Glutamatergic neuron (in vitro differentiated cells): ENCODE data around the gene PRKAG2. TPM values are rescaled to one million over a fixed set of nuclear protein-coding genes. Genes with fewer than 3 reads are reported as not detected.

Experiments
- DNase-seq: peaks from one replicate; pipeline ENCODE4 v3.0.0; 2022
- H3K27ac Mint-ChIP-seq: one replicate; pipeline ENCODE4 v1.8.0; 2020; ENCODE audit warnings: mild to moderate bottlenecking, mixed read lengths, inconsistent platforms; ENCODE audit not compliant: unreplicated experiment
- H3K27me3 Mint-ChIP-seq: one replicate; pipeline ENCODE4 v1.8.0; 2020; ENCODE audit warnings: mild to moderate bottlenecking, moderate library complexity, mixed read lengths, inconsistent platforms; ENCODE audit not compliant: unreplicated experiment
- H3K36me3 Mint-ChIP-seq: one replicate; pipeline ENCODE4 v1.8.0; 2020; ENCODE audit warnings: mild to moderate bottlenecking, mixed read lengths, inconsistent platforms; ENCODE audit not compliant: unreplicated experiment
- H3K4me1 Mint-ChIP-seq: one replicate; pipeline ENCODE4 v1.8.0; 2020; ENCODE audit warnings: mild to moderate bottlenecking, low read depth, mixed read lengths, inconsistent platforms; ENCODE audit not compliant: unreplicated experiment
- H3K4me3 Mint-ChIP-seq: one replicate; pipeline ENCODE4 v1.8.0; 2020; ENCODE audit warnings: mild to moderate bottlenecking, mixed read lengths, inconsistent platforms; ENCODE audit not compliant: unreplicated experiment
- H3K9me3 Mint-ChIP-seq: one replicate; pipeline ENCODE4 v1.8.0; 2020; ENCODE audit warnings: mild to moderate bottlenecking, moderate library complexity, mixed read lengths, inconsistent platforms; ENCODE audit not compliant: unreplicated experiment
- total RNA-seq: library from RNA; stranded (reverse); fragmentation: NEBNext Ultra II Directional; extraction: Animal tissue kit (Norgen Biotek cat#: 25700); gene quantifications from one replicate; pipeline ENCODE4 v1.2.1, GENCODE V29; 2021; ENCODE audit not compliant: unreplicated experiment
- TF ChIP-seq, protein P1 (sequence below): fragments of 200-600 bp; sonication (generic); IDR thresholded peaks from one replicate; pipeline ENCODE4 v1.5.0; 2021; ENCODE audit not compliant: partially characterized antibody, unreplicated experiment

The PRKAG2 gene
- total RNA-seq, 1 donor from 2014 or later: 24.7 TPM

DNA sequence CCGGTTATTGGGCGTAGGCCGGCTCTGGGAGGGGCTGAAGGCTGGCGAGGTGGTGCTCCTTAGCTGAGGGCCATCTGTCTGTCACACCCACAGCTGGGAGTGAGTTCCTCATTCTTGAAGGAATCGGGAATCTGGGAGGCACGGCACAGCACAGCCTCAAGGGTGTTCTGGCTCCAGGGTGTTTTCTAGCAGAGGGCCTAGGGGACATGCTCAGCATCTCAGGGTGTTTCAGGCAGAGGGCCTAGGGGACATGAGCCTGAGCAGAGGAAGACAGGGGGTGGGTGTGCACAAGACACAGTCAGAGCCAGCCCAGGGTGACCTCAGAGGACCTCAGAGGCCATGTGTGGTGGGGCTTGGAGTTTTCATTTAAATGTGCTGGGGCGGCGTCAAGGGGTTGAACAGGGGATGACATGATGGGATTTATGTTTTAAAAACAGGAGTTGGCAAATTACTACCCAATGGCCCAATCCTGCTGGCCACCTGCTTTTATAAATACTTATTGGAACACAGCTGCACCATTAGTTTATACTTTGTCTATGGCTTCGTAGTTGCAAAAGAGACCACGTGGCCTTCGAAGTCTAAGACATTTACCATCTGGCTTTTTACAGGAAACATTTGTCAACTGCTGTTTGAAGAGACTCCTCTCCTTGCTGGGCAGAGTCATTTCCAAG lies 121.6 kb downstream of the PRKAG2 start:
- Mint-ChIP-seq H3K27ac (peak overlapping the region; percentile 59), H3K36me3 (no peaks in the 10 kb centered on the region), H3K27me3 (no peaks in the 10 kb centered on the region)

DNA sequence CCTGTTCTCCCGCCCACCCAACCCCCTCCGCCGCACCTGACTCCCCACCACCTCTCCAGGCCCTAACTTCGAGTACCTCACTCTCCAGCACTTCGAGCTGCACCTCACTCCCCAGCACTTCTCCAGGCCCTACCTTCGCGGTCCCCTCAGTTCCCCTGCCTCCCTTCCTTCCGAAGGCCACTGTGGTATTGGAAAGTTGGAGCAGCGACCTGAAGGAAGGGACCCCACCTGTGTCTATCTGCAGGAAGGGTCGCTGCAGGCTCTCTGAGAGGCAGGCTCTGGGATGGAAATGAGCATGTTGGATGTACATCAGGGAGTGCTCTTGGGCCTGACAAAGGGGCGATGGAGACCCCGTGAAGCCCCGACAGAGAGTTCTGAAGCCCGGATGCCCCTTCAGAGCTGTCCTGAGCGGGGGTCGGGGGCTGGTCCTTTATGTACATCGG lies 122.2 kb downstream of the PRKAG2 start:
- no peak overlapping the region for H3K27ac Mint-ChIP-seq
- no peaks in the 10 kb centered on the region for H3K27me3 Mint-ChIP-seq
- H3K4me1 Mint-ChIP-seq: peaks cover 23% of the 10 kb centered on the region
- peaks cover 5% of the 10 kb centered on the region for H3K9me3 Mint-ChIP-seq
- TF ChIP-seq, protein P1, sequence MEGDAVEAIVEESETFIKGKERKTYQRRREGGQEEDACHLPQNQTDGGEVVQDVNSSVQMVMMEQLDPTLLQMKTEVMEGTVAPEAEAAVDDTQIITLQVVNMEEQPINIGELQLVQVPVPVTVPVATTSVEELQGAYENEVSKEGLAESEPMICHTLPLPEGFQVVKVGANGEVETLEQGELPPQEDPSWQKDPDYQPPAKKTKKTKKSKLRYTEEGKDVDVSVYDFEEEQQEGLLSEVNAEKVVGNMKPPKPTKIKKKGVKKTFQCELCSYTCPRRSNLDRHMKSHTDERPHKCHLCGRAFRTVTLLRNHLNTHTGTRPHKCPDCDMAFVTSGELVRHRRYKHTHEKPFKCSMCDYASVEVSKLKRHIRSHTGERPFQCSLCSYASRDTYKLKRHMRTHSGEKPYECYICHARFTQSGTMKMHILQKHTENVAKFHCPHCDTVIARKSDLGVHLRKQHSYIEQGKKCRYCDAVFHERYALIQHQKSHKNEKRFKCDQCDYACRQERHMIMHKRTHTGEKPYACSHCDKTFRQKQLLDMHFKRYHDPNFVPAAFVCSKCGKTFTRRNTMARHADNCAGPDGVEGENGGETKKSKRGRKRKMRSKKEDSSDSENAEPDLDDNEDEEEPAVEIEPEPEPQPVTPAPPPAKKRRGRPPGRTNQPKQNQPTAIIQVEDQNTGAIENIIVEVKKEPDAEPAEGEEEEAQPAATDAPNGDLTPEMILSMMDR: no peak
- no peak for DNase-seq
- H3K36me3 Mint-ChIP-seq: no peaks in the 10 kb centered on the region
- H3K4me3 Mint-ChIP-seq: no peak overlapping the region

More for the DNA sequence above, 121.6 kb downstream of the PRKAG2 start:
- Mint-ChIP-seq H3K4me3 (no peak overlapping the region), H3K4me1 (peaks cover 23% of the 10 kb centered on the region), H3K9me3 (peaks cover 5% of the 10 kb centered on the region)
- TF ChIP-seq, protein P1: no peak
- DNase-seq: no peak

GRCh38 chr7:151754142-151754590 lies 122.7 kb downstream of the PRKAG2 start:
- Mint-ChIP-seq H3K36me3 (no peaks in the 10 kb centered on the region), H3K4me1 (peaks cover 18% of the 10 kb centered on the region), H3K9me3 (peaks cover 4% of the 10 kb centered on the region), H3K27me3 (no peaks in the 10 kb centered on the region), H3K4me3 (no peak overlapping the region), H3K27ac (no peak overlapping the region)
- DNase-seq: peak; percentile 79
- TF ChIP-seq, protein P1: peak; percentile 98

GRCh38 chr7:151752816-151753595 lies 123.9 kb downstream of the PRKAG2 start:
- peaks cover 2% of the 10 kb centered on the region for H3K9me3 Mint-ChIP-seq
- H3K4me3 Mint-ChIP-seq: no peak overlapping the region
- no peaks in the 10 kb centered on the region for H3K27me3 Mint-ChIP-seq
- TF ChIP-seq, protein P1: no peak
- H3K27ac Mint-ChIP-seq: no peak overlapping the region
- no peaks in the 10 kb centered on the region for H3K36me3 Mint-ChIP-seq
- no peak for DNase-seq
- H3K4me1 Mint-ChIP-seq: peaks cover 14% of the 10 kb centered on the region

GRCh38 chr7:151752037-151752436 lies 124.9 kb downstream of the PRKAG2 start:
- H3K9me3 Mint-ChIP-seq: peaks cover 2% of the 10 kb centered on the region
- TF ChIP-seq, protein P1: no peak
- H3K27me3 Mint-ChIP-seq: no peaks in the 10 kb centered on the region
- peaks cover 14% of the 10 kb centered on the region for H3K4me1 Mint-ChIP-seq
- H3K36me3 Mint-ChIP-seq: no peaks in the 10 kb centered on the region
- DNase-seq: no peak
- H3K27ac Mint-ChIP-seq: no peak overlapping the region
- no peak overlapping the region for H3K4me3 Mint-ChIP-seq
